Subcutaneous adipose tissue (tissue), 4 donors: ENCODE results near the gene CNTN1. TPM values are rescaled to one million over a fixed set of nuclear protein-coding genes. Genes with fewer than 3 reads are reported as not detected.

Experiments used
- total RNA-seq, 4 donors: library from RNA; depleted of rRNA; stranded (reverse); fragments of >200 nt; gene quantifications; one replicate each; pipeline ENCODE4 v1.1.0, GENCODE V29; 2016
- TF ChIP-seq, protein P1 (sequence below): fragments of 450-650 bp; IDR thresholded peaks from one replicate; pipeline ENCODE4 v1.5.1; 2016; ENCODE audit warnings: low read depth, mild to moderate bottlenecking, control low read depth, antibody characterized with exemption, moderate library complexity

The CNTN1 gene
- total RNA-seq, 4 donors from 2014 or later: 0.57 to 2.2 (median 1.0) TPM

DNA sequence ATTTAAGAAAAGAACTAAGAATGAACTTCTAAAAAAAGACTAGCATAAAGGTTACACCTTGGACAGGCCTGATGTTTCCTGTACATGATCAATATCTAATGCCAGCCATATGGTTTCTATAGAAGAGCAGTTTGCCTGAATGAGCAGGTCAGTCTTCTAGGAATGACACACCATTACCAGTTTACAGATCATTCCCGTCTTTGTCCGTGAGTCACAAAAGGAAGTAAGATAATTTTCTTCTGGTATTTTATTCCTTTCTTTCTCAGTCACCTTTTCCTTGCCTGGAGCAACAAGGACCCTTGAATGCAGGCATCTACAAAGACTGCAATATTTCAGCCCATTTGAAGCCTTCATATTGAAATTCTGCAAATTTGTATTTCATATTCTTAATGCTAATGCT is 44.6 kb upstream of the CNTN1 start:
- TF ChIP-seq, protein P1, sequence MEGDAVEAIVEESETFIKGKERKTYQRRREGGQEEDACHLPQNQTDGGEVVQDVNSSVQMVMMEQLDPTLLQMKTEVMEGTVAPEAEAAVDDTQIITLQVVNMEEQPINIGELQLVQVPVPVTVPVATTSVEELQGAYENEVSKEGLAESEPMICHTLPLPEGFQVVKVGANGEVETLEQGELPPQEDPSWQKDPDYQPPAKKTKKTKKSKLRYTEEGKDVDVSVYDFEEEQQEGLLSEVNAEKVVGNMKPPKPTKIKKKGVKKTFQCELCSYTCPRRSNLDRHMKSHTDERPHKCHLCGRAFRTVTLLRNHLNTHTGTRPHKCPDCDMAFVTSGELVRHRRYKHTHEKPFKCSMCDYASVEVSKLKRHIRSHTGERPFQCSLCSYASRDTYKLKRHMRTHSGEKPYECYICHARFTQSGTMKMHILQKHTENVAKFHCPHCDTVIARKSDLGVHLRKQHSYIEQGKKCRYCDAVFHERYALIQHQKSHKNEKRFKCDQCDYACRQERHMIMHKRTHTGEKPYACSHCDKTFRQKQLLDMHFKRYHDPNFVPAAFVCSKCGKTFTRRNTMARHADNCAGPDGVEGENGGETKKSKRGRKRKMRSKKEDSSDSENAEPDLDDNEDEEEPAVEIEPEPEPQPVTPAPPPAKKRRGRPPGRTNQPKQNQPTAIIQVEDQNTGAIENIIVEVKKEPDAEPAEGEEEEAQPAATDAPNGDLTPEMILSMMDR: no peak

DNA sequence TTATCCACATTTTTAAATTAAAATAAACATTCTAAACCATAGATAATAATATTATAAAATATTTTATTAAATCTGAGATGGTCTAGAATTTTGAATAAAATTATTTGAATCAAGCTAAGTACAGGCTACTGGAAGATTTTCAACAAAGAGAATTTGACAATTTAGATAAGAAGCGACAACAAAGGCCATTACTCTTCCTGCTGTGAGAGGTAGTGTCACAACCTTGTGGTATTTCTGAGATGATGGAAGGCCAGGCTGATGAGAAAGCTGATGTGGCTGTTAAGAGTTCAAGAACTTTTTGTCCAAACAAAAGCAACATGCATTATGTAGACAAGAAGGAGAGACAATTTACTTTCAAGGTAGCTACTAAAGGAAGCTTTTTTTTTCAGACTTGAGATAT is 43.7 kb upstream of the CNTN1 start:
- TF ChIP-seq, protein P1: no peak

DNA sequence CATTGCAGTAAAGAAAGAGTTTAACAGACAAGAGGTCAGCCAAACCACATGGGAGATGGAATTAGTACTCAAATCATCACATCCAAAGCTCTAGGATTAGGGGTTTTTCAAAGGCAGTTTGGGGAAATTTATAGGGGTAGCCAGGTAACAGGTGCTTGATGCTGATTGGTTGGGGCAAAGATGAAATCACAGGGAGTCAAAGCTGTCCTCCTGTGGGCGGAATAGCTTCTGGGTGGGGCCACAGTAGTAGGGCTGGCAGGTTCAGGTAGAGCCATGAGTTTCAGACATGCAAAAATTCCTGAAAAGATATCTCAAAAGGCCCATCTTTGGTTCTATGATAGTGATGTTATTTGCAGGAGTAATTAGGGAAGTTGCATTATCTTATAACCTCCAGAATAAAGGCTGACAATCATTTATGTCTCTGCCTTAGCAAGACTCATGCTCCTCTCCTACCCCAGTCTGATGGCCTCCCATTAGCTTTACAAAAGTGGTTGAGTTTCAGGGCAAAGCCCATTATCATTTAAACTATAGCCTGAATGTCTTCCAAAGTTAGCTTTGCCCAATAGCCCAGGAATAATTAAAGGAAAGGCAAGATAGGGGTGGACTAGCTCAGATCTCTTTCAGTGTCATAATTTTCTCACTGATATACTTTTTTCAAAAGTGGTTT is 42.1 kb upstream of the CNTN1 start:
- TF ChIP-seq, protein P1: no peak

DNA sequence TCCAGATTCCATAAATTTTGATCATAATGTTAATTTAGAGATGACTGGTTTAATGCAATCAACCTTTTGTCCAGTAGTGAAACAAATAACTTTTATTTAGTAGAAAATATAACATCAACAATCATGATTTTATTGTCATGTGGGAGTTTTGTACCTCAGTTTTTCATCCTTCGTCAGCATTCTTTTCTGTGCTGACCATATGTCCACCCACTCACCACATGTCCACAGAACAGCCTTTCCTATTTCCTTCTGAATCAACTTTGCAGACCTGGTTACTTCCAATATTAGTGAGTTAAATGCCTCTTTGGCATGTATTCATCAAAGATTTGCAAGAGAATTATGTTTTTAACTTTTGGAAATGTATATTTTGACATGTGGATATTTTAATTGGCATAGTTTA is 36.8 kb upstream of the CNTN1 start:
- TF ChIP-seq, protein P1: no peak

DNA sequence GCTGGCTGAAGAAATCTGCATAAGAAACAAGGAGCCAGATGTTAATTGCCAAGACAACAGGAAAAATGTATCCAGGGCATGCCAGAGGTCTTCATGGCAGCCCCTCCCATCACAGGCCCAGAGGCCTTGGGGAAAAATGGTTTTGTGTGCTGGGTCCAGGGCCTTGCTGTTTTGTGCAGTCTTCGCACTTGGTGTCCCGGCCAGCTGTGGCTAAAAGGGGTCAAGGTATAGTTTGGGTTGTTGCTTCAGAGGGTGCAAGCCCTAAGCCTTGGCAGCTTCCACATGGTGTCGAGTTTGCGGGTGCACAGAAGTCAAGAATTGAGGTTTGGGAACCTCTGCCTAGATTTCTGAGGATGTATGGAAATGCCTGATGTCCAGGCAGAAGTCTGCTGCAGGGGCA is 29.9 kb upstream of the CNTN1 start:
- TF ChIP-seq, protein P1: no peak

DNA sequence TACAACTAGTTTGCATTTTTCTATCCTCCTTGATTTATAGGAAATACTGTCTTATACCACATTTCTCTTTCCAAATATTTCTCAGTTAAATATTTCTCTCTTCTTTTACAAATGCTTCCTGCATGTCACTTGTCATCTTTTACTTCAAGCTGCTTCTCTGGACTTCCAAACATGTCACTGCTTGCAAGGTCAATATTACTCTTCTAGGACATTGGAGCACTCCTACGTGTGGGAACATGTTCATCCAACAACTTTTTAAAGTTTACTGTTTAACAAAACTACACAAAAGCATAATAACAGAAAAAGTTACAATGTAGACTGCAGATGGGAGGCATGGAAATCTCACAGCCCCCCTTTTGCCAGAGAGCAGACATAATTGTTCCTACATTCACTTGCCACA is 28.5 kb upstream of the CNTN1 start:
- TF ChIP-seq, protein P1: no peak

DNA sequence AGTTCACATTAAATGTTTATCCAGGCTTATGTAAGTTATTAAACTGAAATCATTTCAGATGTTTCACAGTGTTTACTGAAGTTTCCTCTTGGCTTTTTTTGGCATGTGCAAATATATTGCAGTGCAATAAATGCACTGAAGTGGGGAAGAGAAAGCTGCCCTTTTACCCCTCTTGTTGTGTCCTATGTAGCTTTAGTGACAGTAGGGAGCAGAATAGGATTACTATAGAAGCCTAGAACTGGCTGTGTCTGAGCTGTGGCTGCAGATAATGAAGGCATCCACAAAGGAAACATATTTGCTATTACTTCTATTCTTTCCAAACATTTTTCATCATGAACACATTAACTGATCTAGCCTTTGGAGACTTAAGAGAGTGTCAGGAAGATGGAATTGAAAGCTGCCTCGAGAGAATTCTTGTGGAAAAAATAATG is 24.1 kb upstream of the CNTN1 start:
- TF ChIP-seq, protein P1: no peak
